HG03558 (cell line): ENCODE measurements around the gene XYLT1.

Source experiments
- ATAC-seq: cut with Tn5 transposase; IDR thresholded peaks from one replicate; pipeline ENCODE4 v1.9.1; 2021; ENCODE audit warnings: moderate number of reproducible peaks; ENCODE audit not compliant: unreplicated experiment; ENCODE audit errors: extremely low read depth

The XYLT1 gene

GRCh38 chr16:17302620-17303019 is 168.1 kb downstream of the XYLT1 start:
- ATAC-seq = no peak

DNA sequence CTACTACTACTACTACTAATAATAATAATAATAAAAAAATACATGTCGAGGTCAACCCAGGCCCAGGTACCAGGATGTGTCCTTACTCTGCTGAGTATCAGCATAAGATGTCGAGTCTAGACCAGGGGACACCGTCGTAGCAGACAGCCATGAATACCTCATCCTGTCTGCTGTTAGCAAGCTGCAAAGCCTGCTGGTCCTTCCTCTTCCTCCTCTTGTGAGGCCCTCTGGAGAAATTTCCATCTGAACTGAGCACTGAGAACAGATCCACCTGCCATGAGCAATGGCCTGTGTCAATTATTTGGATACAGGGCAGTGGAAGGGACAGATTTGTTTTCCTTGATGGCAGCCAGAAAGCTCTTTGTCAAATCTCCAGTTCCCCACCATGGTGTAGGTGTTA is 168.5 kb downstream of the XYLT1 start:
- ATAC-seq = peak; percentile 6

- ATAC-seq = peak; percentile 78
Observed at GRCh38 chr16:17301593-17302135, 169.1 kb downstream of the XYLT1 start.

- no peak for ATAC-seq
Observed at GRCh38 chr16:17301184-17301583, 169.6 kb downstream of the XYLT1 start.

- no peak for ATAC-seq
Observed at GRCh38 chr16:17299790-17300189, 171.0 kb downstream of the XYLT1 start.

DNA sequence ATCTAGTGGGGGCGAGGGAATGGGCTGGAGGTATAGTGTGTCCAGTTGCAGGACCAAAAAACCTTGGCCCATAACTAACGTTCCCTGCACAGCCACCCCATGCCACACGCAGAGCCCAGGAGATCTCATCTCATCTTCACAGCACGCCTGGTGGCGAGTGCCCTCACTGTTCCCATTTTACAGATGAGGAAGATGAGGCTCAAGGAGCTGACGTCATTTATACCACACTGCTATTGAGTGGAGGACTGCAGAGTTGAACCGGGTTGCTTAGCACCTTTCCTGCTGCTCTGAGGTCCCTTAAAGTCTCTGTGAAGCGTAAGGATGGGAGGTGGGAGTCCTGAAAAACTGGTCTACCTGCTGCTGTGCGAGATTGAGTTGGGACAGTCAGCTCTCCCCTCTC is 172.5 kb downstream of the XYLT1 start:
- no peak for ATAC-seq

- ATAC-seq = no peak
Observed at GRCh38 chr16:17296431-17296830, 174.3 kb downstream of the XYLT1 start.

- ATAC-seq = no peak
Observed at GRCh38 chr16:17295948-17296347, 174.8 kb downstream of the XYLT1 start.

GRCh38 chr16:17294856-17295255 is 175.9 kb downstream of the XYLT1 start:
- ATAC-seq = no peak

DNA sequence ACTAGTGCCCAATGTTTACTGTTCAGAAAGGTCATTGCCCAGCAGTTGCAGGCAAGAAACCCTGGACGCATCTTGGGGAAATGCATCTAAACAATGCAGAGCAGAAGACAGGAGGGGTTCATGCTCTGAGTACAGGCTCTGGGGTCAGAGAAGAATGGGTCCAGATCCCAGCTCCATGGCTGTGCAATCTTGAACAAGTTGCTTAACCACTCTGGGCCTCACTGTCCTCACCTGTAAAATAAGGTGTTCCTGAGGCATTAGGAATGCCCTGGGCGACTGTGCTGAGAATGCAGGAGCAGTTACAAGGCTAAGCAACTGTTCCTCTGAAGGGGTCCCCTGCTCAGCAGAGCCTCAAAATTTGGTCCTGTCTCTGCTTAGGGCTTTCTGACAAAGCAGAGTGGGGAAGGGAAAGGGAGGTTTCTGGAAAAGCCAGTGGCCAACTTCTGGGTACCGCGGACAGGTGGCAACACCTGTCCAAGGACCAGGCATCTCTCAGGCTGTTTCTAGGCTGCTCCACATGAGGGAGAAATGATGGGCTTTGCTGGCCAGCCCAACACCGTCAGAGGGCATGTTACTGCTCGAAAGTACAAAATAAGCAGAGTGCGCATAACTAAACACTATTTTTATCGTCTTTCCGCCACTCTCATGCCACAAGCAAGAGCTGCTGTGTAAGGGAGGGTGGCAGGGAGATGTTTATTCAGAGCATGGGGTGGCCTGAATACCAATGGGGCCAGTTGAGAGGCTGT is 176.8 kb downstream of the XYLT1 start:
- no peak for ATAC-seq

DNA sequence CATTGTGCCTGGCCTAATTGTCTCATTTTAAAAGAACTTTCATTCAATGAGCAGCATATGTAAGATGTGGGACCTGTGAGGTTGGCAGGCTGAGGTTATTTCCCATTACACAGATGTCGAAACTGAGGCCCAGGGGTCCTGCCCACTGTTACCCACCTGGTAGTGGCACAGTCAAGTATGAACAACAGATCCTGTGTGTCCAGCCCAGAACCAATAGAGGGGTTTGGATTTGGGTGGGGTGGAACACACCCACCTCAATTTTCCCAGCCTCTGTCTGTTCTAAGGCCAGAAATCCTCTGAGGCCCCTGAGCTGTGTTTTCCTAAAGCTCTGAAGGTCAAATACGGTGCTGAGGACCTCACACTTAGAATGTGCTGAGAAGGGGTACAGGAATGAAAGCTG is 179.5 kb downstream of the XYLT1 start:
- no peak for ATAC-seq

DNA sequence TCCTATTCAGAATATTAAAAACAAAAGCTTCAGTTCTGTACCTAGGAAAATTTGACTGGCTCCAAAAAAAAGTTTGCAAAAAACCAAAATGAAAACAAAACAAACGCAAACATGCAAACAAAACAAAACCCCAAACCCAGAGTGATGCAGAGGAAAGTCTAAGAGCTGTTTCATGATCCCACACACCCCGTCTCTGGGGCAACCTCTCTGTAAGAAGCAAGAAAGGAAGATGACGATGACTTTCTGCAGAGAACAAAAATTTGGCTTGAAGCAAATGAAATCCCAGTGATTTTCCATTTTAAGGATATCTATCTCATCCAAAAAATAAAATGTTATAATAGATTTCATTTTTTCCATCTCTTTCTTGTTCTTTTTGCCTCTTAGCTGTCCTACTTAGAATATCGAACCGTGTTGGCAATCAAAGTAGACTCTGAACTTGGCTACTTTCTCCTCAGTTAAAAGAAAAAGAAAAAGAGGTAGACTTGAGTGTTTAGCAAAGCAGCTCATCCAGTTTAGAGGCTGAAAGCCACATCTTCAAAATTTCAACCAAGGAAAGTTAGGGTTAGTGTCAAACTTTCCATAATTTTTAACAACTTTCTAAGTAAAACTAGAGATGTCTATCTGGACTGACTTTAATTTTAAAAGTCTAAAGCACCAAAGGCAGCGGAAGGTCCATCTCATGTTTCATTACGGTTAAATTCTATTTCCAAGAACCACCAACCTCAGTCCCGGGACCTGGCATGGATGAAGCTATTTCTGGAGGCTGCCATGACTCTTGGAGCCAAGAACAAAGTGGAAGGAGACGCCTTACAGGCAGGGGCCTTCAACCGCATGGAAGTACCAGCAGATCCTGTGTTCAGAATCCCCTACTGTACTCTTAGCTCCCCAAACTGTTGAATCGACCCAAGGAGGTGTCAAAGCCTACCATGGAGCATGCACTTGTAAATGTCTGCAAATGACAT is 180.8 kb downstream of the XYLT1 start:
- ATAC-seq = no peak

GRCh38 chr16:17289050-17289449 is 181.7 kb downstream of the XYLT1 start:
- ATAC-seq = no peak

DNA sequence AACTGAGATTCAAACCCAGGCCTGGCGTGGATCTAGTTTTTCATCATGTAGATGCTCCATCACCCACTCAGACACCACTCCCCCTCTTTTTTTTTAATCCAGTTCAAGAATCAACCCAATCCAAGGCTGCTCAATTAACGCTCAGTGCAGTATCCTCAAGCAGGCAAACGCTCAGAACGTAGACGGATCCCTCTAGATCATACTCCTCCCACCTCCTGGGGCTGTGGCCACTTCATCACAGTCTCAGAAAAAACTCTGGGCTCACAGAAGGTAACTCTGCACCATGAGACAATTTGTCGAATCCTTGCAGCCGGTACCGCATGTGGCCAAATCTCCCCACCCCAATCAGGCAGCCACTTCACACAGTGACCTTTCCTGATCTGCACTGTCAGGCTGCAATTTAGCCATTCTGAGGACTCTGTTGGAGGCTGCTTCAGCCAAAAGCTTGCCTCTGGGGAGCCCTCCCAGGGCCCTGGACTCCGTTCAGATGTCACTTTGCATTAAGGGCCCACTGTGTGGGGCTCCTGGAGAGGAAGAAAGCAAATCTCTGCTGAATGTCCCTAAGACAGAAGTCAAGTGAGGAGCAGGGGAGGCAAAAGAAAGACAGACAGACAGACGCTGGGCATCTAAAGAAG is 183.5 kb downstream of the XYLT1 start:
- no peak for ATAC-seq

DNA sequence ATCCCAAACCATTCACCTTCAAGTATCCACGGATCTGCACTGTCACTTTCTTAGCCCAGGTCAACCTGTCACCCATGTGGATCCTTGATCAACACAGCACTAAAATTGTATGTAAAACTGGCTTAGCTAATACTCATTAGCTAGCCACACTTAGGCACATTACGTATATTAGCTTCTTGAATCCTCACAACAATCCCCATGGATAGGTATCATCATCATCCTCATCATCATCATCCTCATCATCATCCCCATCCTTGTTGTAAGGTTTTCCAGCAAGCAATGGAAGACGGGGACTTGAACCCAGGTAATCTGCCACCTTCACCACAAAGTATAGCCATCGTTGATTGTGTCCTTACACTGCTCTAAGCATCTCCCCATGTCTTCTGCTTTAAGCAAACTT is 184.3 kb downstream of the XYLT1 start:
- ATAC-seq = no peak

DNA sequence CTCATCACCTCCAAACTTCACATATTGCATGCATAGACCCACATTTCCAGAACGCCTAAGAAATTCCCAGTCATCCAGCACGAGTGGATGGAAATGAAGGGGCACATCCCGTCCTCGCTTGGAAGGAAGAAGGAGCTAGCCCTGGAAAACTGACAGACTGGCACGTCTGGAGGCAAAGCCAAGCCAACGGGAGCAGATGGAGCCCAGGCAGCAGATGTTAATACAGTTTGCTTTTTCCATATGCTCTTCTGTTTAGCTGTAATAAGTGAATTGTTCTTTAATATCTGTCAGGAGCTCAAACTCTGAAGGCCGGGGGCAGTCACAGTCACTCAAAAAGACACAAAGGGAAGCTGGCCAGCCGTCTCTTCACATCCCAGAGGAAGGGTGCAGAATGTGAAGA is 187.7 kb downstream of the XYLT1 start:
- no peak for ATAC-seq

DNA sequence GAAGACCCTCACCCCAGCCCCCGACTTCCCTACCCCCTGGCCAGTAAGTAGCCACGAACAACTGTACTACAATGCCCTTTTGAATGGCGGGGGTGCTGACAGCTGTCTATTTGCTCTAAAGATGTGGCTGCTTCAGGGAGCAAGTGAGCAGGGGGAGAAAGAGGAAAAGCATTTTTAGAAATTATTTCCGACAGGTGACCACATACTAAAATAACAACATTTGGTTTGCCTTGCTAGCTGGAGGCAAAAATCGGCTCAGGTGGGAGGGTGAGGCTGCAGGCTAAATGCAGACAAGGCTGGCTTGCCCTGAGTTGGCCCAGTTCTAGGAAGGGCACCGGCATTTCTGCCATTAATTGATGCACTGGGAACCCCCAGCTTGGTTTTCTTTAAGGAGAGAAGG is 188.5 kb downstream of the XYLT1 start:
- ATAC-seq = no peak

GRCh38 chr16:17281052-17281451 is 189.7 kb downstream of the XYLT1 start:
- no peak for ATAC-seq

- no peak for ATAC-seq
Observed at GRCh38 chr16:17278988-17279387, 191.8 kb downstream of the XYLT1 start.

DNA sequence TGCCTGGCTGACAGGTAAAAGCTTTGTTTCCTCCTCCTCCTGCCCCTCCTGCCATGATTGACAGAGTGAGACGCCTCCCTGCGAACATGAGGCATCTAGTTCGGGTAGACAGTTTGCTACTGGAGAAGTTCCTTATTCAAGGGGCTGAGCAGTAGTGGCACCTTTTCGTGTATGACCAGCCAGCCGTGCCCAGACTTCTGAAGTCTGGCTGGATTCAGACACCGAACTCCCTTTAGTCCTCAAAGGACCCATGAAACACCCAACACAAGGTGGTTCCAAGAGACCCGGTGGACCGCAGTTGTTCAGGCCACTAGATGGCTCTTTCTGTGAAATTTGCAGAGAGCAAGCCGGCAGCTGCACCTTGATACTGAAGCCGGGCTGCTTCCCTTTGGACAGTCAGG is 192.8 kb downstream of the XYLT1 start:
- no peak for ATAC-seq

- no peak for ATAC-seq
Observed at GRCh38 chr16:17276610-17277009, 194.2 kb downstream of the XYLT1 start.
